ENCODE data around the gene CRACR2B. TPM values are rescaled to one million over a fixed set of nuclear protein-coding genes. Genes with fewer than 3 reads are reported as not detected.

Gene CRACR2B
- total RNA-seq, 1 donor from 2014 or later: 5.1 TPM

GRCh38 chr11:836274-836673 is 8.6 kb downstream of the CRACR2B start:
- Mint-ChIP-seq H3K27ac (no peak overlapping the region), H3K4me3 (ENCODE audit: low read depth) (no peak overlapping the region), H3K27me3 (ENCODE audit: low read depth) (peaks cover 6% of the 10 kb centered on the region), H3K4me1 (ENCODE audit: low read depth) (peaks cover 16% of the 10 kb centered on the region), H3K9me3 (no peaks in the 10 kb centered on the region), H3K36me3 (ENCODE audit: low read depth) (peaks cover 25% of the 10 kb centered on the region)
- intact Hi-C loops (cut with micrococcal nuclease): no loop called here
- DNase-seq (ENCODE audit: low spot score): no peak

DNA sequence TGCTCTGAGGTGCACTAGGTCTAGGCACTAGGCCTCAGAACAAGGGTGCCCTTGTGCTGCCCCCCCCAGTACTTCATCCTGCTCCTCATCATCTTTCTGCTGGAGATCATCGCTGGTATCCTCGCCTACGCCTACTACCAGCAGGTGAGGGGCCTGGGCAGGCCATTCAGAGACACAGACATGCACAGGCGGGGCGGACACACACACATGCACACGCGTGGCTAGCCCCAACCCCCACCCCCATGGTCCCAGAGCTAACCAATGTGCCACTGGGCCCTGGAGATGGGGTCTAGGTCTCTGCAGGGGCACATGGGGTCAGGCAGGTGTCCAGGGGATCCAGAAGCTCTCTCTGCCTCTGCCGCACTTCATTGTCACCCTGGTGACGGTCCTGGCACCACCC is 9.0 kb downstream of the CRACR2B start:
- Mint-ChIP-seq H3K4me1 (ENCODE audit: low read depth) (peaks cover 17% of the 10 kb centered on the region), H3K27ac (no peak overlapping the region), H3K4me3 (ENCODE audit: low read depth) (no peak overlapping the region), H3K27me3 (ENCODE audit: low read depth) (peaks cover 3% of the 10 kb centered on the region), H3K36me3 (ENCODE audit: low read depth) (peaks cover 25% of the 10 kb centered on the region), H3K9me3 (no peaks in the 10 kb centered on the region)
- DNase-seq (ENCODE audit: low spot score): no peak
- intact Hi-C loops (cut with micrococcal nuclease): no loop called here

- intact Hi-C loops (cut with micrococcal nuclease): no loop called here
- Mint-ChIP-seq H3K4me1 (ENCODE audit: low read depth) (peaks cover 15% of the 10 kb centered on the region), H3K9me3 (no peaks in the 10 kb centered on the region), H3K36me3 (ENCODE audit: low read depth) (peaks cover 25% of the 10 kb centered on the region), H3K27me3 (ENCODE audit: low read depth) (no peaks in the 10 kb centered on the region), H3K4me3 (ENCODE audit: low read depth) (no peak overlapping the region), H3K27ac (no peak overlapping the region)
- DNase-seq (ENCODE audit: low spot score): no peak
Measured at GRCh38 chr11:837189-837989, 9.7 kb downstream of the CRACR2B start.

DNA sequence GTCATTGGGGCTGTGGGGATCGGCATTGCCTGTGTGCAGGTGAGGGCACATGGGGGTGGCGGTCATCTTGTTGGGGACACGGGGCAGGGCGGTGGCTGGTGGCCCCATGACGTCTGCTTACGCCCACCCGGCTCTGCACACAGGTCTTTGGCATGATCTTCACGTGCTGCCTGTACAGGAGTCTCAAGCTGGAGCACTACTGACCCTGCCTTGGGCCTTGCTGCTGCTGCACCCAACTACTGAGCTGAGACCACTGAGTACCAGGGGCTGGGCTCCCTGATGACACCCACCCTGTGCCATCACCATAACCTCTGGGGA is 10.2 kb downstream of the CRACR2B start:
- Mint-ChIP-seq H3K4me1 (ENCODE audit: low read depth) (peaks cover 15% of the 10 kb centered on the region), H3K9me3 (no peaks in the 10 kb centered on the region), H3K27ac (no peak overlapping the region), H3K4me3 (ENCODE audit: low read depth) (no peak overlapping the region), H3K27me3 (ENCODE audit: low read depth) (no peaks in the 10 kb centered on the region), H3K36me3 (ENCODE audit: low read depth) (peaks cover 25% of the 10 kb centered on the region)
- intact Hi-C loops (cut with micrococcal nuclease): no loop called here
- no peak for DNase-seq (ENCODE audit: low spot score)

- DNase-seq (ENCODE audit: low spot score): no peak
- intact Hi-C loops (cut with micrococcal nuclease): no loop called here
- no peaks in the 10 kb centered on the region for H3K27me3 Mint-ChIP-seq (ENCODE audit: low read depth)
- peaks cover 25% of the 10 kb centered on the region for H3K36me3 Mint-ChIP-seq (ENCODE audit: low read depth)
- no peak overlapping the region for H3K4me3 Mint-ChIP-seq (ENCODE audit: low read depth)
- peaks cover 15% of the 10 kb centered on the region for H3K4me1 Mint-ChIP-seq (ENCODE audit: low read depth)
- no peak overlapping the region for H3K27ac Mint-ChIP-seq
- H3K9me3 Mint-ChIP-seq: no peaks in the 10 kb centered on the region
Measured at GRCh38 chr11:838441-839279, 10.9 kb downstream of the CRACR2B start.

GRCh38 chr11:839280-839623 is 11.5 kb downstream of the CRACR2B start:
- Mint-ChIP-seq H3K36me3 (ENCODE audit: low read depth) (peaks cover 25% of the 10 kb centered on the region), H3K4me3 (ENCODE audit: low read depth) (no peak overlapping the region), H3K27me3 (ENCODE audit: low read depth) (no peaks in the 10 kb centered on the region), H3K27ac (no peak overlapping the region), H3K9me3 (no peaks in the 10 kb centered on the region), H3K4me1 (ENCODE audit: low read depth) (peaks cover 11% of the 10 kb centered on the region)
- intact Hi-C loops (cut with micrococcal nuclease): no loop called here
- DNase-seq (ENCODE audit: low spot score): no peak

GRCh38 chr11:839875-840617 is 12.3 kb downstream of the CRACR2B start:
- no peak for DNase-seq (ENCODE audit: low spot score)
- Mint-ChIP-seq H3K4me3 (ENCODE audit: low read depth) (peak overlapping the region; percentile 86), H3K27ac (no peak overlapping the region), H3K9me3 (no peaks in the 10 kb centered on the region), H3K27me3 (ENCODE audit: low read depth) (peaks cover 1% of the 10 kb centered on the region), H3K36me3 (ENCODE audit: low read depth) (peaks cover 25% of the 10 kb centered on the region), H3K4me1 (ENCODE audit: low read depth) (peaks cover 11% of the 10 kb centered on the region)
- intact Hi-C loops (cut with micrococcal nuclease): loop anchor here (5.0 kb wide), 1 partner anchor 72 kb away; the partner anchor contains the start of gene CHID1

GRCh38 chr11:841981-842369 is 14.3 kb downstream of the CRACR2B start:
- intact Hi-C loops (cut with micrococcal nuclease): loop anchor here (1.0 to 5.0 kb wide), 2 partner anchors 9 to 70 kb away; partner anchors contain the start of gene CHID1
- H3K27ac Mint-ChIP-seq: peak overlapping the region; percentile 81
- peaks cover 1% of the 10 kb centered on the region for H3K27me3 Mint-ChIP-seq (ENCODE audit: low read depth)
- H3K4me1 Mint-ChIP-seq (ENCODE audit: low read depth): peaks cover 11% of the 10 kb centered on the region
- H3K36me3 Mint-ChIP-seq (ENCODE audit: low read depth): peaks cover 25% of the 10 kb centered on the region
- DNase-seq (ENCODE audit: low spot score): no peak
- H3K4me3 Mint-ChIP-seq (ENCODE audit: low read depth): peak overlapping the region; percentile 86
- H3K9me3 Mint-ChIP-seq: no peaks in the 10 kb centered on the region

GRCh38 chr11:842370-843002 is 14.8 kb downstream of the CRACR2B start, which contains the start of the genes POLR2L and TSPAN4:
Gene POLR2L (minus strand): TSS chr11:842529. CDS start chr11:842508, 21 bp downstream.
Gene TSPAN4 (plus strand): TSS chr11:842852. CDS start chr11:850305, 7,453 bp downstream.
- Mint-ChIP-seq H3K36me3 (ENCODE audit: low read depth) (peaks cover 23% of the 10 kb centered on the region), H3K4me3 (ENCODE audit: low read depth) (peak within 1 kb of the TSS; percentile 86), H3K9me3 (no peaks in the 10 kb centered on the region)

GRCh38 chr11:843086-843734 is 15.5 kb downstream of the CRACR2B start:
- Mint-ChIP-seq H3K4me1 (ENCODE audit: low read depth) (peaks cover 11% of the 10 kb centered on the region), H3K9me3 (no peaks in the 10 kb centered on the region), H3K4me3 (ENCODE audit: low read depth) (peak overlapping the region; percentile 77), H3K27me3 (ENCODE audit: low read depth) (peaks cover 1% of the 10 kb centered on the region), H3K27ac (no peak overlapping the region), H3K36me3 (ENCODE audit: low read depth) (peaks cover 22% of the 10 kb centered on the region)
- no peak for DNase-seq (ENCODE audit: low spot score)
- intact Hi-C loops (cut with micrococcal nuclease): loop anchor here (5.0 kb wide), 1 partner anchor 69 kb away; the partner anchor contains the start of gene CHID1

More at GRCh38 chr11:842370-843002, 14.8 kb downstream of the CRACR2B start, which contains the start of the genes POLR2L and TSPAN4:
- intact Hi-C loops (cut with micrococcal nuclease): loop anchor here (1.0 to 5.0 kb wide), 2 partner anchors 9 to 70 kb away; partner anchors contain the start of gene CHID1
- H3K4me1 Mint-ChIP-seq (ENCODE audit: low read depth): peaks cover 11% of the 10 kb centered on the region
- peak within 1 kb of the TSS; percentile 81 for H3K27ac Mint-ChIP-seq
- H3K27me3 Mint-ChIP-seq (ENCODE audit: low read depth): peaks cover 1% of the 10 kb centered on the region
- DNase-seq (ENCODE audit: low spot score): peak; percentile 84

DNA sequence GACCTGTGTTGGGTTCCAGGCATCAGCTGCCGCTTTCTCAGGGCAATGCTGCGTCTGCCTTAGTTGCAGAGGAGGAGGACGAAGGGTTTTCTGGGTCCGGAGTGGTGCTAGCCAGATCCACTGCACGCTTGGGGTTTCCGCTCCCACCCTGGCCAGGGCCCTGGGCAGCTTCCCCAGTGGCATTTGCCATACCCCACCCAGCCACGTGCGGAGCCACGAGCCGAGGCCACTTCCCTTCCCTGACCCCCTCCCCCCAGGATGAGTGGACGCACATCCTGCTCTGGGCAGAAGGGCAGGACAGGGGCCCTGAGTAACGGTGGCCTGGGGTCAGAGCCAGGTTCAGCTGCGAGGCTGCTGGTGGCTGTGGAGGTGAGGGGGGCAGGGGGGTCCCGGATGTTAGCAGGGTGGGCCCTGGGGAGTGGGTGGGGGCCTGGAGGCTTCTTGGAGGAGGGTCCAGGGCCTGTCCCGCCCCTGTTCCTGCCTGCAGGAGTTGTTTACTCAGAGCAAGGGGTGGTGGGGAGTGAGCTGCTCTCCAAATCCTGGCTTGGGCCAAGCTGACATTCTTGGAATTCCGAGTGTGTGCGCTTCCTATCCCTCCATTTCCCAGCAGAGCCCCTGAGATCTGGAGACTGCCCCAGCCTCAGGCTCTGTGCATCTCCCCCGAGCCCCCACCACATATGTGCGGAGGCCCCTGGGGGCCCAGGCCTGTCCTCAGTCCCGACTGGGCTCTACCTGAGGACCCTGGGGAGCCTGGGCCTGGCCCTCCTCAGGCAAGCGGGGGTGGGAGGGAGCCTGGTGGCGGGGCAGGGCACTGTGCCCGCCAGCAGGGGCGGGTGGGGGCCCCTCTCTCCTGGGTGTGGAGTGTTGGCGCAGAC is 16.3 kb downstream of the CRACR2B start:
- H3K9me3 Mint-ChIP-seq: no peaks in the 10 kb centered on the region
- intact Hi-C loops (cut with micrococcal nuclease): loop anchor here (5.0 kb wide), 1 partner anchor 68 kb away; the partner anchor contains the start of gene CHID1
- H3K4me3 Mint-ChIP-seq (ENCODE audit: low read depth): peak overlapping the region; percentile 77
- peaks cover 14% of the 10 kb centered on the region for H3K4me1 Mint-ChIP-seq (ENCODE audit: low read depth)
- DNase-seq (ENCODE audit: low spot score): no peak
- H3K27ac Mint-ChIP-seq: peak overlapping the region; percentile 38
- peaks cover 15% of the 10 kb centered on the region for H3K36me3 Mint-ChIP-seq (ENCODE audit: low read depth)
- peaks cover 1% of the 10 kb centered on the region for H3K27me3 Mint-ChIP-seq (ENCODE audit: low read depth)

All from activated T-helper 2 cell treated with anti-CD3 and anti-CD28 coated beads, Interferon-gamma antibody, Interleukin-2, Interleukin-4, amounts not matched to agents 10 μg/mL and 5 μg/mL and 100 μg/mL, durations not matched to agents 14 hours and 24 hours and 36 hours (primary cell).